ENCODE data around the gene PPP1R9B. TPM values are rescaled to one million over a fixed set of nuclear protein-coding genes. Genes with fewer than 3 reads are reported as not detected.

The PPP1R9B gene
- total RNA-seq, 1 experiment from 2014 or later: 23.0 TPM

GRCh38 chr17:50187751-50188530, 37.5 kb upstream of the PPP1R9B start:
- no peaks in the 10 kb centered on the region for H3K79me2 ChIP-seq (ENCODE audit: insufficient read depth, low read length)
- H3K79me1 ChIP-seq (ENCODE audit: insufficient read depth, low read depth, low read length, poor library complexity, severe bottlenecking): no peaks in the 10 kb centered on the region
- no CpG with 5 or more reads among the region's 17 CpGs for WGBS (ENCODE audit: extremely low coverage, insufficient read length, low lambda C conversion rate)
- H3K4me3 Mint-ChIP-seq: no peak overlapping the region
- no peak overlapping the region for H2BK120ac ChIP-seq (ENCODE audit: low read depth, low read length, poor library complexity, severe bottlenecking)
- H2BK5ac ChIP-seq (ENCODE audit: insufficient read length, low read length): no peak overlapping the region
- no peak overlapping the region for H2AK5ac ChIP-seq (ENCODE audit: insufficient read length, low read length)
- H4K5ac ChIP-seq (ENCODE audit: insufficient read length, low read depth, low read length): no peak overlapping the region
- no peak overlapping the region for H3K9ac ChIP-seq (ENCODE audit: extremely low read depth, insufficient read length, low read length)
- H3T11ph ChIP-seq (ENCODE audit: low read length): no peak overlapping the region
- peaks cover 19 to 23% of the 10 kb centered on the region in 2 experiments for H3K4me1 Mint-ChIP-seq
- no peak overlapping the region; the same call in 1 of the 2 replicates for H3K14ac ChIP-seq (ENCODE audit: insufficient read depth, low read length)
- no peaks in the 10 kb centered on the region for H3K23me2 ChIP-seq (ENCODE audit: insufficient read length, low read depth, low read length, poor library complexity, severe bottlenecking)
- H4K91ac ChIP-seq (ENCODE audit: insufficient read length, low read depth, low read length): no peak overlapping the region
- TF ChIP-seq, protein P1, sequence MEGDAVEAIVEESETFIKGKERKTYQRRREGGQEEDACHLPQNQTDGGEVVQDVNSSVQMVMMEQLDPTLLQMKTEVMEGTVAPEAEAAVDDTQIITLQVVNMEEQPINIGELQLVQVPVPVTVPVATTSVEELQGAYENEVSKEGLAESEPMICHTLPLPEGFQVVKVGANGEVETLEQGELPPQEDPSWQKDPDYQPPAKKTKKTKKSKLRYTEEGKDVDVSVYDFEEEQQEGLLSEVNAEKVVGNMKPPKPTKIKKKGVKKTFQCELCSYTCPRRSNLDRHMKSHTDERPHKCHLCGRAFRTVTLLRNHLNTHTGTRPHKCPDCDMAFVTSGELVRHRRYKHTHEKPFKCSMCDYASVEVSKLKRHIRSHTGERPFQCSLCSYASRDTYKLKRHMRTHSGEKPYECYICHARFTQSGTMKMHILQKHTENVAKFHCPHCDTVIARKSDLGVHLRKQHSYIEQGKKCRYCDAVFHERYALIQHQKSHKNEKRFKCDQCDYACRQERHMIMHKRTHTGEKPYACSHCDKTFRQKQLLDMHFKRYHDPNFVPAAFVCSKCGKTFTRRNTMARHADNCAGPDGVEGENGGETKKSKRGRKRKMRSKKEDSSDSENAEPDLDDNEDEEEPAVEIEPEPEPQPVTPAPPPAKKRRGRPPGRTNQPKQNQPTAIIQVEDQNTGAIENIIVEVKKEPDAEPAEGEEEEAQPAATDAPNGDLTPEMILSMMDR (conservative IDR thresholded peaks at IDR 0.05): no peak
- no peaks in the 10 kb centered on the region for H3K27me3 ChIP-seq (ENCODE audit: insufficient read depth, low read length)
- no peaks in the 10 kb centered on the region for H3K9me3 Mint-ChIP-seq
- no peak overlapping the region for H3K4me2 ChIP-seq (ENCODE audit: insufficient read depth, insufficient read length, low read length)
- H3K23ac ChIP-seq (ENCODE audit: insufficient read length, low read depth, low read length): no peak overlapping the region
- no peak overlapping the region for H4K8ac ChIP-seq (replicated peaks; ENCODE audit: insufficient read length, low read depth, low read length)
- H3K56ac ChIP-seq (ENCODE audit: insufficient read length, low read depth, low read length): no peak overlapping the region
- no peaks in the 10 kb centered on the region for H3K9me3 ChIP-seq (ENCODE audit: control insufficient read depth, low read depth, low read length)
- no peak overlapping the region for H3K4ac ChIP-seq (ENCODE audit: low read depth, low read length)
- no peak overlapping the region for H2AFZ ChIP-seq (ENCODE audit: low read length)
- H2BK12ac ChIP-seq (ENCODE audit: insufficient read length, low read depth, low read length): no peak overlapping the region
- no peaks in the 10 kb centered on the region for H3K27me3 Mint-ChIP-seq (ENCODE audit: low read depth)
- no peak for DNase-seq
- no peaks in the 10 kb centered on the region for H4K20me1 ChIP-seq (ENCODE audit: control insufficient read depth, insufficient read depth, insufficient read length)
- no peak overlapping the region for H2BK20ac ChIP-seq (ENCODE audit: low read depth, low read length, poor library complexity, severe bottlenecking)
- peaks cover 5 to 68% (median 66%) of the 10 kb centered on the region in 3 experiments; a peak in 6 of 7 replicates for H3K36me3 Mint-ChIP-seq (ENCODE audit: insufficient read depth in 1 of 3, low read depth in 3 of 3)
- no peak overlapping the region for H3K27ac ChIP-seq (ENCODE audit: insufficient read length, low read depth, low read length)
- H3K27ac Mint-ChIP-seq: no peak overlapping the region
- H3K18ac ChIP-seq (ENCODE audit: insufficient read length, low read depth, low read length): no peak overlapping the region
- H3K4me1 ChIP-seq (ENCODE audit: insufficient read depth, low read length): no peaks in the 10 kb centered on the region; the same call in 1 of the 2 replicates
- no peak overlapping the region for H2BK15ac ChIP-seq (ENCODE audit: low read depth, low read length)
